Measurements from ENCODE around the gene CELSR1. TPM values are rescaled to one million over a fixed set of nuclear protein-coding genes. Genes with fewer than 3 reads are reported as not detected.

Gene CELSR1
- total and polyA plus RNA-seq, 12 donors, result 0.11 to 4.3 (median 1.9) TPM

- DNase-seq, result peak; percentile 76 to 89 (median 84)
- Histone ChIP-seq H3K27me3 (no peaks in the 10 kb centered on the region), H3K4me3 (no peak overlapping the region), H3K36me3 (replicated peaks in 1 of 2) (no peaks in the 10 kb centered on the region), H3K9me3 (replicated peaks in 1 of 3) (no peaks in the 10 kb centered on the region), H3K4me1 (replicated peaks in 1 of 2) (peaks cover 0 to 12% of the 10 kb centered on the region in 2 donors), H3K27ac (peak overlapping the region in 2 of 5 donors; percentile 51 to 58)
- intact Hi-C loops (cut with DNase I), result no loop called here
- WGBS, 4 donors, result 6 to 30% (median 28%) methylated on average over 5 to 20 of the region's 20 CpGs
- TF ChIP-seq CTCF (IDR thresholded peaks at IDR 0.05) (peak; percentile 82 to 92 (median 82)), POLR2A (IDR thresholded peaks at IDR 0.05) (no peak)
Observed at GRCh38 chr22:46563381-46564083, 26.1 kb upstream of the CELSR1 start.

DNA sequence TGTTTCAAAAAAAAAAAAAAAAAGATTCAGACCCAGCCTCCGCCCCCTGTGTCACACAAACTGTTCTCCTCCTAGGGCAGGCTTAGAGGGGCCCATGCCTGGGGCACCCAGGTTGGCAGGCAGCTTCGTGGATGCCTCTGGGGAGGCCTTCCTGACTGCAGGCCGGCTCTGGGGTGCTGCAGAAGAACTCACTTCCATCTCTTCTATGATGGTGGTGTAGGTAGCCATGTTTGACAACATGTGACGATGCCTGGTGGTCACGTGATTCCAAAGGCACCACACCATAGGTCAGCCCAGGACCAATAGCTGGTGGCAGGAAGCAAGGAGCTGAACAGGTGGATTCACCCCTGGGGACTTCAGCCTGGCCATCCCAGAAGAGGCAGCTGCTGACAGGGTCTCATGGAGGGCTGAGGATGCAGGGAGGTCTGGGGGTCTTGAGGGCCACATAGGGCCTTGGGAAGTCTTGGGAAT, 24.1 kb upstream of the CELSR1 start:
- Histone ChIP-seq H3K36me3 (replicated peaks in 1 of 2) (no peaks in the 10 kb centered on the region), H3K4me1 (replicated peaks in 1 of 2) (peaks cover 0 to 12% of the 10 kb centered on the region in 2 donors), H3K27ac (no peak overlapping the region), H3K27me3 (no peaks in the 10 kb centered on the region), H3K4me3 (no peak overlapping the region), H3K9me3 (replicated peaks in 1 of 3) (no peaks in the 10 kb centered on the region)
- DNase-seq, result no peak
- 84 to 86% (median 84%) methylated on average over 3 to 5 of the region's 5 CpGs for WGBS, 4 donors
- intact Hi-C loops (cut with DNase I), result no loop called here
- TF ChIP-seq CTCF (IDR thresholded peaks at IDR 0.05) (no peak), POLR2A (IDR thresholded peaks at IDR 0.05) (no peak)

GRCh38 chr22:46560696-46561295, 23.4 kb upstream of the CELSR1 start:
- TF ChIP-seq CTCF (IDR thresholded peaks at IDR 0.05) (no peak), POLR2A (IDR thresholded peaks at IDR 0.05) (no peak)
- intact Hi-C loops (cut with DNase I), result no loop called here
- no peak overlapping the region for H3K27ac ChIP-seq

GRCh38 chr22:46557736-46558480, 20.5 kb upstream of the CELSR1 start:
- TF ChIP-seq CTCF (IDR thresholded peaks at IDR 0.05), result no peak
- no peak for TF ChIP-seq POLR2A (IDR thresholded peaks at IDR 0.05)
- no peak overlapping the region for H3K27ac ChIP-seq
- H3K4me3 ChIP-seq, result no peak overlapping the region
- DNase-seq, result no peak
- no peaks in the 10 kb centered on the region for H3K27me3 ChIP-seq
- intact Hi-C loops (cut with DNase I), result no loop called here
- 71 to 86% (median 73%) methylated on average over 6 to 8 of the region's 8 CpGs for WGBS, 4 donors
- no peaks in the 10 kb centered on the region for H3K36me3 ChIP-seq (replicated peaks in 1 of 2)
- H3K9me3 ChIP-seq (replicated peaks in 1 of 3), result no peaks in the 10 kb centered on the region
- no peaks in the 10 kb centered on the region for H3K4me1 ChIP-seq (replicated peaks in 1 of 2)

More at GRCh38 chr22:46560696-46561295, 23.4 kb upstream of the CELSR1 start:
- WGBS, 4 donors, result 81 to 91% (median 88%) methylated on average over 13 to 14 of the region's 14 CpGs
- H3K36me3 ChIP-seq (replicated peaks in 1 of 2), result no peaks in the 10 kb centered on the region
- H3K9me3 ChIP-seq (replicated peaks in 1 of 3), result no peaks in the 10 kb centered on the region
- H3K4me3 ChIP-seq, result no peak overlapping the region
- DNase-seq, result no peak
- peaks cover 0 to 12% of the 10 kb centered on the region in 2 donors for H3K4me1 ChIP-seq (replicated peaks in 1 of 2)
- no peaks in the 10 kb centered on the region for H3K27me3 ChIP-seq

Measured in adrenal gland (tissue), 12 donors.